HG02973 (cell line): Measurements from ENCODE around the gene MMP24.
"Not testable (repeated sequence)": the region's sequence is repeated elsewhere in the genome, so short reads cannot be mapped to it uniquely, and the experiment has no call there.

Experiments used
- ATAC-seq: cut with Tn5 transposase; IDR thresholded peaks from one replicate; pipeline ENCODE4 v1.9.1; 2021; ENCODE audit warnings: moderate library complexity; ENCODE audit not compliant: unreplicated experiment

MMP24 gene

DNA sequence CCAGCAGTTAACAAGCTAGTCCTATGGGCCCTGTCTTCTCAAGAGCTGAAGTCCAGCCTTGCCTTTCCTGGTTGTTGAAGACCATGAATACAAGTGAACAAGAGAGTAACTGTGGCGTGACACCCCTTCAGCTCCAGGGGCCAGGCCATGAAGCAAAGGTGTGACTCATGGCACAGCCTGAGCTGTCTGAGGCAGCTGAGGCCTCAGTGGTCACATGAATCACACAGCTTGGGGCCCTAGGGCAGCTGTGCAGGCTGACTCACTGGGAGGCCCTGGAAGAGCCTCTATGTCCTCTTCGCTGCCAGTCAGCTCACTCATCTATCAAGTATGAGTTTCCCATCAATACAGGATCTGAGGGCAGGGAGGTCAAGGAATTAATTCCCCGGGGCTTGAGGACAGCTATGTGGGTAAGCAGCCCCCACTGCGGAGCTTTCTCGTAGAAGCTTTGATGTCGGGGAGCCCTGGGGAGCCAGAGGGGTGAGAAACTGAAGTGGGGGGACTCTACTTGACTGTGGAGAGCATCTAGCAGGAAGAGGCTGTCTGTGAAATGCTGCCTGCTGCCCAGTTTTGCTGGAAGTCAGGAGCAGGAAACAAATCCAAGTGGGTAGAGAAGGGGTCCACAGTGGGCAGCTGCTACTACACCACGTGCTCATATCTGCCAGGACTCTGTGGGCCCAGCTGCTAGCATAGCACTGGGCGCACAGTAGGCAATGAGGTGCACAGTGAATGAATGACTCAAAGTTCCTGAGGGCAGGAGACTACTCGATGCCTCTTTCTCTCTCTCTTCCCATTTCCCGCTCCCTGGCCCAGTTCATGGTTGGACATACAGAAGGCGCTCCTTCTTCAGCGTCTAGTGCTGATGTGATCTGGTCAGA lies 79.4 kb downstream of the MMP24 start:
- no peak for ATAC-seq

DNA sequence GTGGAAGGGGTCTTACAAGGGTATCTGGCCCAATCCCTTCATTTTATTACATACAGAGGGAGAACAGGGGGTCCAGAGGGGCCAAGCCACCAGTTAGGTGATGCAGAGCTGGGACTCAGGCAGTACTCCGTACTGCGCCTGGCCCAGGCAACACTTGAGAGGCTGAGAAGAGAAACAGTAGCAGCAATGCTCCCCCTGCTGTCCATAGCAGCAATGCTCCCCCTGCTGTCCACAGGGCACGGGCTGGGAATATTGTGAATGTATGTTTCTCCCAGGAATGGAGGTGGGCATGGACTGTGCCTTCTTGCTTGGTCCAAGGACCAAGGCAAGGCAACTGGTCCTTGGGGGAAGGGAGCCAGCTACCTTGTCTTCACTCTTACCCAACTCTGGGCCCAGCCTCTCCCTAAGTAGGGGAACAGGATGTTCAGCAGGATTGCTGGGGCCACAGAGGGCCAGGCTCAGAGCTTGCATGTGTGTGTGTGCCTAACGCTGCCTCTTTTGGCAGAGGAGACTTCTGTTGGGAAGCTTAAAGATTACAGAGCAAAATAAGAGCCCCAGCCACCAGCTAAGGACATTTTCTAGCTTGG lies 80.5 kb downstream of the MMP24 start:
- no peak for ATAC-seq

GRCh38 chr20:35307666-35308653 lies 81.5 kb downstream of the MMP24 start:
- no peak for ATAC-seq

- no peak for ATAC-seq
Measured at GRCh38 chr20:35311409-35311808, 84.9 kb downstream of the MMP24 start.

DNA sequence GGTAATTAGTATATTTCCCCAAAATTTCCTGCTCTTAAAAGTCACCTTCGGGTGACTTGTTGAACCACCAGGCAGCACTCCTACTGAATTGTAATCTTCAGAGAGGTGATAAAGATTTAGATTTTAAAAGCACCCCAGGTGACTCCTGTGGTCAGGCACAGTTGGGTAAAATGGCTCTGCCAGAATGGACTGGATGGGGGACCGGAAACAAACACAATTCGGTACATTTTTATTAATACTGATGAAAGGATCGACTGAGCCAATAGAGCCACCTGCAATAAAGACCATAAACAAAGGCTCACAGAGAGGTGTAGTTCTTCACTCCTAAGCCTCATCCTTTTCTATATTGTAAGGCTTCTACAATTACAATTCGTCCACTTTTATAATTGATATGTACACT lies 85.3 kb downstream of the MMP24 start:
- no peak for ATAC-seq

DNA sequence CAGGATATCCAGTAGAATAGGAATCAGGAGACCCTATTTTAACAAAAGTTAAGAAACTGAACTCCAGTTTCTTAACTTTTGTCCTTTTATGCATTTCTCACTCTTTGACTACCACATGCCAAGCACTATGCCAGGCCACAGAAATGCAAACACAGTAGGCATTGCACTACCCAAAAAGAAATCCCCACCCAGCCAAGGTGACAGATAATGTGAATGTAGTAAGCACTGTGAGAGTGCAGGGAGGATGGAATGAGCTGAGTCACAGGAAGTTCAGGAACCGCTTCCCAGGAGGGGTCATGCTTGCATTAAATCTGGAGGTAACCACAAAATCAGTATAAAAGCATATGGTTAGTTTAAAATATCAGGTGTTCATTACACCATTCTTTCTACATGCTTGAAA lies 85.8 kb downstream of the MMP24 start:
- ATAC-seq, result no peak

GRCh38 chr20:35314816-35315631 lies 88.5 kb downstream of the MMP24 start:
- ATAC-seq, result no peak

GRCh38 chr20:35315632-35316020 lies 89.1 kb downstream of the MMP24 start:
- not testable (repeated sequence) for ATAC-seq

GRCh38 chr20:35316086-35316485 lies 89.6 kb downstream of the MMP24 start:
- ATAC-seq, result no peak

GRCh38 chr20:35317416-35318210 lies 91.1 kb downstream of the MMP24 start:
- no peak for ATAC-seq

- no peak for ATAC-seq
Measured at GRCh38 chr20:35318502-35319157, 92.1 kb downstream of the MMP24 start.

- no peak for ATAC-seq
Measured at GRCh38 chr20:35319192-35319870, 92.8 kb downstream of the MMP24 start.

- ATAC-seq, result no peak
Measured at GRCh38 chr20:35319871-35320197, 93.3 kb downstream of the MMP24 start.

DNA sequence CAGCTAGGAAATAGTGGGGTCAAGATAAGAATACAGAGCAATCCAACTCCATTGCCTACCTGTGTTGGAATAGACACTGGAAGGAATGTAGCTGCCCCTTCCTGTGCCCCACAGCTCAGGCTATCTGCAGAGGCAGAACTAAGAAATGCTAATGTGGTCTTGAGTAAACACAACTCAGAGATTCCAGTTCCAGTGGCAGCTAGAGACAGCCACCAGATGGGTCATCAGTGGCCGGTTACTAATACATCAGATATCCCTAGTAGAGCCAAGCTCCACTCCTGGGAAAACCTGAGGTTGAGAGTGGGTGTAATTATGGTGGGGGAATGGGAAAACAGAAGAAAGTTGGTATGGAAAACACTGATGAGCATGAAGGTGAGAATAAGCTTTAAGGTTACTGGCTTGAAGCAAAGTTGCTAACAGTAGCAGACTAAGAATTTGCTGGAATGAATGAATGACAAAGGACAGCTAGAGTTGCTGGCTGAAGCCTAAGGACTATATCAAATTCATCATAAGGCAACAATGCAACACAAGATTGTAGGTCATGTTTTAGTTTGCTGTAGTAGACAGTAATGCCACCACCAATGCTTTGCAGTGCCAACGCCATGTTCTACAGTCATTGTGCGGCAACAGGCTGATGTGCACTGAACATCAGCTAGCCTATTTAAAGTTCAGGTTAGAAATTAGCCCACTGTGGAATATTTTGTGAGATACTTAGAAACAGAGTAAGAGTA lies 94.1 kb downstream of the MMP24 start:
- no peak for ATAC-seq

DNA sequence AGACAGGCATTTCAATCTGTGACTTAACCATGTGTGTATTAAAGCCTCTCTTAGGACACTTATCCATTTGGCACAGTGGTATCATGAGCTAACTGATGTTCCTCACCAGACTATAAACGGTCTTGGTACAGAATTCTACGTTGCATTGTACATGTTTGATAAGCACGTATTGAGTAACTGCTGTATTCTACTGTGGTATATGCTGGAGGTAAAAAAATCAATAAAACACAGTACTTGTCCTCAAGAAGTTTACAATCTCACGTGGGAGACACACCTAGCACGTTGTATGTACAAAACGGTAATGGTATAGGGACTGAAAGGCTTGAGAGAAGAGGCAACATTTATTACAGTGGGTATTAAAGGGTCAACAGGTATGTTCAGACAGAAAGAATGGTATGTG lies 98.9 kb downstream of the MMP24 start:
- no peak for ATAC-seq

- no peak for ATAC-seq
Measured at GRCh38 chr20:35326021-35326739, 99.7 kb downstream of the MMP24 start.
